ENCODE data around the gene INTS15. TPM values are rescaled to one million over a fixed set of nuclear protein-coding genes. Genes with fewer than 3 reads are reported as not detected.
A peak's percentile ranks its signal among the peaks of the same experiment; 100 is the strongest.

INTS15 gene
- total and polyA plus RNA-seq, 9 of the 15 experiments (the other 6 are each of a cell fraction or from before 2014, with no cell fraction given): 0.52 to 28.9 (median 11.6) TPM

GRCh38 chr7:6589829-6590644, at the start of gene INTS15 (continued):
- no peak for TF ChIP-seq ZBTB26 (CRISPR knock-in tag; IDR thresholded peaks at IDR 0.05)
- TF ChIP-seq POLR2B (IDR thresholded peaks at IDR 0.05; ENCODE audit: low read depth, partially characterized antibody): no peak
- no peak for TF ChIP-seq MAFF (IDR thresholded peaks at IDR 0.05; ENCODE audit: low read length)
- peak; percentile 65 for TF ChIP-seq L3MBTL2 (IDR thresholded peaks at IDR 0.05)
- TF ChIP-seq CBX2 (IDR thresholded peaks at IDR 0.05; ENCODE audit: insufficient read depth, low read length, poor library complexity, severe bottlenecking): no peak
- peak; percentile 95 for TF ChIP-seq CXXC5 (CRISPR knock-in tag; IDR thresholded peaks at IDR 0.05)
- TF ChIP-seq ZNF766 (CRISPR knock-in tag; conservative IDR thresholded peaks at IDR 0.05): no peak
- TF ChIP-seq NFYB (IDR thresholded peaks at IDR 0.05; ENCODE audit: extremely low read depth, insufficient read length): no peak
- peak; percentile 65 to 75 for TF ChIP-seq NRF1 (conservative IDR thresholded peaks at IDR 0.05 in 1 of 2, IDR thresholded peaks at IDR 0.05 in 1 of 2)
- peak; percentile 10; the same call in 1 of the 2 replicates for TF ChIP-seq HDAC6 (IDR thresholded peaks at IDR 0.05; ENCODE audit: low read depth, low read length)
- TF ChIP-seq GTF2E2 (tag; IDR thresholded peaks at IDR 0.05): peak; percentile 88
- TF ChIP-seq TFAP4 (CRISPR knock-in tag; IDR thresholded peaks at IDR 0.05; ENCODE audit: borderline replicate concordance): peak; percentile 43; the same call in 1 of the 2 replicates
- TF ChIP-seq GATAD2A (IDR thresholded peaks at IDR 0.05): no peak
- TF ChIP-seq ZKSCAN1 (IDR thresholded peaks at IDR 0.05; ENCODE audit: low read depth, low read length): no peak
- TF ChIP-seq CBX3 (IDR thresholded peaks at IDR 0.05; ENCODE audit: borderline replicate concordance in 1 of 2, low read length in 2 of 2): no peak
- TF ChIP-seq RFX7 (CRISPR knock-in tag; IDR thresholded peaks at IDR 0.05): no peak
- no peak for TF ChIP-seq CAMTA2 (CRISPR knock-in tag; conservative IDR thresholded peaks at IDR 0.05)
- TF ChIP-seq KDM2B (CRISPR knock-in tag; IDR thresholded peaks at IDR 0.05): peak; percentile 33; the same call in 1 of the 2 replicates
- no peak for TF ChIP-seq ZNF699 (CRISPR knock-in tag; IDR thresholded peaks at IDR 0.05; ENCODE audit: insufficient replicate concordance)
- TF ChIP-seq ATF1 (CRISPR knock-in tag; IDR thresholded peaks at IDR 0.05): no peak
- peak; percentile 43 for TF ChIP-seq ATF1 (tag; IDR thresholded peaks at IDR 0.05)
- no peak for TF ChIP-seq CEBPZ (IDR thresholded peaks at IDR 0.05; ENCODE audit: borderline replicate concordance, low read depth, low read length)
- no peak for TF ChIP-seq ZNF347 (CRISPR knock-in tag; IDR thresholded peaks at IDR 0.05; ENCODE audit: low read depth)

Data from K562 (cell line).